Measurements from ENCODE around the gene CMKLR1.

- no peak for TF ChIP-seq ZNF165 (CRISPR knock-in tag; IDR thresholded peaks at IDR 0.05; ENCODE audit: borderline replicate concordance)
- TF ChIP-seq TCF3 (CRISPR knock-in tag; IDR thresholded peaks at IDR 0.05), result no peak
- TF ChIP-seq HNRNPK (IDR thresholded peaks at IDR 0.05; ENCODE audit: low read depth, low read length, poor library complexity, severe bottlenecking), result no peak
- TF ChIP-seq RAD21 (CRISPR knock-in tag; conservative IDR thresholded peaks at IDR 0.05 in 1 of 2, IDR thresholded peaks at IDR 0.05 in 1 of 2), result no peak
- TF ChIP-seq L3MBTL2 (IDR thresholded peaks at IDR 0.05), result no peak
- no peak for TF ChIP-seq GMEB1 (CRISPR knock-in tag; IDR thresholded peaks at IDR 0.05)
- TF ChIP-seq POLR2A (conservative IDR thresholded peaks at IDR 0.05), result no peak
- TF ChIP-seq CTCF (IDR thresholded peaks at IDR 0.05 in 2 of 3, conservative IDR thresholded peaks at IDR 0.05 in 1 of 3; ENCODE audit: insufficient read depth in 2 of 3, low read depth in 1 of 3, low read length in 3 of 3), result no peak
Measured at GRCh38 chr12:108310489-108310888, 28.6 kb downstream of the CMKLR1 start.

All from K562 (cell line).